Non-pigmented ciliary epithelial cell (primary cell): ENCODE measurements around the gene MCM9.
"Not testable (repeated sequence)": the region's sequence is repeated elsewhere in the genome, so short reads cannot be mapped to it uniquely, and the experiment has no call there.

Experiments used
- DNase-seq: peaks from one replicate; pipeline ENCODE4 v3.0.0-alpha.2; 2010; ENCODE audit warnings: low read depth

The MCM9 gene

GRCh38 chr6:118893807-118894424 lies 41.0 kb downstream of the MCM9 start, which contains the start of gene ASF1A:
TSS of gene ASF1A (plus strand) at chr6:118894152. CDS start at chr6:118894414, 262 bp downstream.
- peak; percentile 96 for DNase-seq

DNA sequence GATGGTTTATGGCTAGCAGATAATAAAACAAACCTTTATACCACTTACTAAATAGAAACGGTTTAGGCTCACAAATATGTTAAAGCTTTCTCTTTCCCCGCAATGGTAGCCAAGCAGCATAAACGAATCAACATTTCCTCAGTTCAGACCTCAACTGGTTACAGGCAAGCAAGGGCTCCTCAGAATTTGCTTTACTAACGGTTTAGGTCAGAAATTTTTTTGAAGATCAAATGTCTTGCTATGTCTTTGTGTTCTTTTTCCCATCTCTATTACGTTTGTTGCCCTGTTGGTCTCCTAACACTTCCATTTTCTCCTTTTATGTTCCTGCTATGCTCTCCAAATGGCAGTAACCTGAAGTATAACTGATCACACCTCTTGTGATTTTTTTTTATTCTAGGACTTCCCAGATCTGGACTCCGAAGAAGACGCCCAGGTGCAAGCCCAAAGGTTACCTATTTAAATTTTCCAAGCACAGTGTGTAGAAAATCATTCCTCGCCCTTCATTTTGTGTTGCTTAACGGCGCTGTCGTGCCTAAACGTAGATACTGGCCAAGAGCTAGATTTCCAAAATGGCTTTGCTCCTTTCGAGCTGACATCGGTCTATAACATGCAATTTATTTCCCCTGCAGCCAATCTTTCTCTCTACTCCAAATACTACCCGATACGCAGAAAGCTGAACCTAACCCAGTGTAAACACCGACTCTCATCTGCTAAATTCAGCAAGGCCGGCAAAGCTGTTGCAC lies 41.7 kb downstream of the MCM9 start:
- DNase-seq = no peak

GRCh38 chr6:118892355-118892991 lies 42.5 kb downstream of the MCM9 start:
- no peak for DNase-seq

DNA sequence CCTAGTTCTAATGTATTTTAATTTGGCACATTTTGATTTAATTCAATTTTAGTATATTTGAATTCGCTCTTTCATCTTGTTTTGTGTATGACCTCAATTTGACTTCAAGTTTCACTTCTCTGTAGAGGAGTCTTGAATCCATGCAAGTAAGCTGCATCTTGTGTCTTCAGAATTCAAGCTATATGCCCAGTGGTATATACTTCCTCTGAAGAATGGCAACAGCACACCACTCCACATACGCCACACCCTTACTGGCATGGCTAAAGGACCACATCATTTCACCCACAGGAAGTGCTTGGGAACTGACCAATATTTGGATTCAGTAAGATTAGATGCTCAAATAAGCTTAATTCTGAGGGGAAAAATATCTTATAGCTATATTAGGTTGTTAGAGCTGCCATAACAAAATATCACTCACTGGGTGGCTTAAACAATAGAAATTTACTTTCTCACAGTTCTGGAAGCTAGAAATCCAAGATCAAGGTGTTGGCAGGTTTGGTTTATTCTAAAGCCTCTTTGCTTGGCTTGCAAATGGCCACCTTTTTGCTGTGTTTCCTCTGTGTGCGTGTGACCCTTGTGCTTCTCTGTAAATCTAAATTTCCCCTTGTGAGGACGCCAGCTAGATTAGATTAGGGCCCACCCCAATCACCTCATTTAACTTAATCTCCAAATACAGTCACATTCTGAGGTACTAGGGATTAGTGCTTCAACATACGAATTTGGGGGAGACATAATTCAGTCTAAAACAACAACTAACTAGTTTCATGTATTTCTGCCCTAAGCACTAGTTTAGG lies 43.8 kb downstream of the MCM9 start:
- no peak for DNase-seq

- DNase-seq = no peak
Measured at GRCh38 chr6:118889163-118889562, 45.8 kb downstream of the MCM9 start.

DNA sequence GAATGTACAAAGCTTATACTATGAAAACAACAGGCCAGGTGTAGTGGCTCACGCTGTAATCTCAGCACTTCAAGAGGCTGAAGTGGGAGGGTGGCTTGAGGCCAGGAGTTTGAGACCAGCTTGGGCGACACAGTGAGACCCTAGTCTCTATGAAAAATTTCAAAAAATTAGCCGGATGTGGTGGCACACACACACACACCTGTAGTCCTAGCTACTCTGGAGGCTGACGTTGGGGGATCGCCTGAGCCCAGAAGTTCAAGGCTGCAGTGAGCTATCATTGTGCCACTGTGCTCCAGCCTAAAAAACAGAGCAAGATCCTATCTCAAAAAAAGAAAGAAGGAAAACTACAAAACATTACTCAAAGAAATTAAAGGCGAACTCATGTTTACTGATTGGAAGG lies 48.3 kb downstream of the MCM9 start:
- no peak for DNase-seq

DNA sequence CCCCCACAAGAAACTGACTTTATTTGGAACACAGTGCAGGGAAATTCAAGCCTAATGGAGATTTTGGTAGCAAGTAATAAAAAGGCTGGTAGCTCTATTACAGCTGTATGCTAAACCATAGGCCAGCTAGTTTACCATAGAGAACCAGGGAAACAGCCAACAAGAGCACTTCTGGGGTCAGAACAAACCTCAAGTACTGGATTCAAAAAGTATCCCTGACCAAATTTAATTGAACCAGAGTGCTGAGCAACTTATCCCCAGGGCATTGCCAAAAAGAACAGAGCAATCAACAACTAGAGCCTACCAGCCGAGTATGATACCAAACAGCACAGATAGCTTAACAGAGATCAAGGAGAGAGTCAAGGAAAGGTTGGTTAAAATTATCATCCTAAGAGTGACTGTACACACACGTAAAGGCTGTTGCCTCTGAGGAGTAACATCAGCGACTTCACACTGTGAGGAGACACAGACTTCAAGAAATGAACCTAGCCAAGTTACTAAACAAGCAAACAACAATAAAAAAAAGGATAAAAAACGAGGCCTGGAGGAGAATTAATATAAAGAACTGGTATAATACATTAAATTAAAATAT lies 52.5 kb downstream of the MCM9 start:
- DNase-seq = no peak

- DNase-seq = no peak
Measured at GRCh38 chr6:118881440-118882313, 53.3 kb downstream of the MCM9 start.

- DNase-seq = no peak
Measured at GRCh38 chr6:118877806-118878205, 57.2 kb downstream of the MCM9 start.

DNA sequence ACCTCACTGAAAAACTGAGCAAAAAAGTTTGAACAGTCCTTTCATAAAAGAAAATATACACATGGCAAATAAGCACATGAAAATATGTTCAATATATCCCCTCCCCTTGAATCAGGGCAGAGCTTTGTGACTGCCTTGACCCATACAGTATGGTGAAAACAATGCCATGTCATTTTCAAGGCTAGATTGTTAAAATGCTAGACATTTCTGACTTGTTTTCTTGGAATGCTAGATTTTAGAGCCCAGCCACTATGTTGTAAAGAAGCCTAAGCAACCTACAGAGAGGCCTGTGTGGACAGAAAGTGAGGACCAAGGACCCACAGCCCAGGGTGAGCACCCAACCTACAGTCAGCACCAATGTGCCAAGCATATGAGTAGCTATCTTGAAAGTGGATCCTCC lies 58.1 kb downstream of the MCM9 start:
- peak; percentile 72 for DNase-seq

DNA sequence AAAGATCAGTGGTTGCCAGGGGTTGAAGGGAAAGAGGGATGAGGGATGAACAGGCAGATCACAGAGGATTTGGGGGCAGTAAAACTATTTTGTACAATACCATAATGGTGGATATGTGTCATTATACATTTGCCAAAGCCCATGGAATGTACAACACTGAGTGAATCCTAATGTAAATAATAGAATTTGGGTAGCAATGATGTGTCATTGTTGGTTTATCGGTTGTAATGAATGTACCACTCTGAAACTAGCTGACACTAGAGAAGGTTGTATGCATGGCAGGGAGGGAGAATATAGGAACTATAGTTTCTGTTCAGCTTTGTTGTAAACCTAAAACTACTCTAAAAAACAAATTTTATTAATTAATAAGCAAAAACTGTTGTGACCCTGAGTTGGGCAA lies 58.8 kb downstream of the MCM9 start:
- no peak for DNase-seq

GRCh38 chr6:118875672-118876071 lies 59.3 kb downstream of the MCM9 start:
- DNase-seq = no peak

- no peak for DNase-seq
Measured at GRCh38 chr6:118873239-118873638, 61.7 kb downstream of the MCM9 start.

DNA sequence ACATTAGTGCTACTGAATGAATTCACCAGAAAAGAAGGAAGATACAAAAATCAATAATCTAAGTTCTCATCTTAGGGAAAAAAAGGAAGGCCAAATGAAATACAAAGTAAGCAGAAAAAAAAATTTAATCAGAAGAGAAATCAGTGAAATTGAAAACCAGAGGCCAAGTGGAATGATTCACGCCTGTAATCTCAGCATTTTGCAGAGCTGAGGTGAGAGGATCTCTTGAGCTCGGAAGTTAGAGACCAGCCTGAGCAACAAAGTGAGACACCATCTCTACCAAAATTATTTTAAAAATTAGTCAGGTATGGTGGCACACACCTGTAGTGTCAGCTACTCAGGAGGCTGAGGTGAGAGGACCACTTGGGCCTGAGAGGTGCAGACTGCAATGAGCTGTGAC lies 62.2 kb downstream of the MCM9 start:
- DNase-seq = no peak

GRCh38 chr6:118872318-118872717 lies 62.6 kb downstream of the MCM9 start:
- no peak for DNase-seq

DNA sequence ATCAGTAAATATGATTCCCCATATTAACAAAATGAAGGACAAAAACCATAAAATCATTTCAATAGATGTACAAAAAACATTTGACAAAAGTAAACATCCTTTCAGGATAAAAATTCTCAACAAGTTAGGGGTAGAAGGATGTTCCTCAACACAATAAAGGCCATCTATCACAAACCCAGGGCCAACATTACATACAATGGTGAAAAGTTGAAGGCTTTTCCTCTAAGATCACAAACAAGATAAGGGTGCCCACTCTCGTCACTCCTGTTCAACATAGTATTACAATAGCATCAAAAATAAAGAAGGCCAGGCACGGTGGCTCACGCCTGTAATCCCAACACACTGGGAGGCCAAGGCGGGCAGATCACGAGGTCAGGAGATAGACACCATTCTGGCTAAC lies 63.6 kb downstream of the MCM9 start:
- no peak for DNase-seq

DNA sequence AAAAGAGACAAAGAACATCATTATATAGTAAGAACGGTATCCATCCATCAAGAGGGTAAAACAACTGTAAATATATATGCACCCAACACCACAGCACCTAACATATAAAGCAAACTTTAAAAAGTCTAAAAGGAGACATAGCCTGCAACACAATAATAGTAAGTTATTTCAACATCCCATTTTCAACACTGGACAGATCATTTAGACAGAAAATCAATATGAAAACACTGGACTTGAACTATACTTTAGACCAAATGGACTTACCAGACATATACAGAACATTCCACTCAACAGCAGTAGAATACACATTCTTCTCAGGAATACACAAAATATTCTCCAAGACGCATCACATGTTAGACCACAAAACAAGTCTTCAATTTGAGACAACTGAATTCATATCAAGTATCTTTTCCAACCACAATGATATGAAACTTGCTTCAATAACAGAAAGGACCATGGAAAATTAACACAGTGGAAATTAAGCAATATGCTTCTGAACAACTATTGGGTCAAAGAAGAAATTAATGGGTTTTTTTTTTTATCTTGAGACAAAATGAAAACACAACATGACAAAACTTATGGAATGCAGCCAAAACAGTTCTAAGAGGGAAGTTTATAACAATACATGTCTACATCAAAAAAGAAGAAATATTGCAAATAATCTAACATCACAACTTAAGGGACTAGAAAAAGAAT lies 64.9 kb downstream of the MCM9 start:
- no peak for DNase-seq

DNA sequence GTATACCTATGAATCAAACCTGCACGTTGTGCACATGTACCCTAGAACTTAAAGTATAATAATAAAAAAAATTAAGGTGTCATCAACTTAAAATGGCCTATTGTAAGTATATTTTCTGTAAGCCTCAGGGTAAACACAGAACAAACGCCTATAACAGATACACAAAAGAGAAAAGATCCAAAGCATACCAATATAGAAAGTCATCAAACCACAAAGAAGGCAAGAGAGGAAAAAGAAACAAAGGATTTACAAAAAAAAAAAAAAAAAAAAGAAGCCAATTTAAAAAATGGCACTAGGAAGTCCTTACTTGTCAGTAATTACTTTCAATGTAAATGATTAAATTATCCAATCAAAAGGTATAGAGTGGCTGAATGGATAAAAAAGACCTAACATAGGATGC lies 65.6 kb downstream of the MCM9 start:
- no peak for DNase-seq

DNA sequence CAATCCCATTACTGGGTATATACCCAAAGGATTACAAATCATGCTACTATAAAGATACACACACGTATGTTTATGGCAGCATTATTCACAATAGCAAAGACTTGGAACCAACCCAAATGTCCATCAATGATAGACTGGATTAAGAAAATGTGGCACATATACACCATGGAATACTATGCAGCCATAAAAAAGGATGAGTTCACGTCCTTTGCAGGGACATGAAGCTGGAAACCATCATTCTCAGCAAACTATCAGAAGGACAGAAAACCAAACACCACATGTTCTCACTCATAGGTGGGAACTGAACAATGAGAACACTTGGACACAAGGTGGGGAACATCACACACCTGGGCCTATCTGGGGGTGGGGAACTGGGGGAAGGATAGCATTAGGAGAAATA lies 66.1 kb downstream of the MCM9 start:
- not testable (repeated sequence) for DNase-seq

- DNase-seq = no peak
Measured at GRCh38 chr6:118867181-118867580, 67.8 kb downstream of the MCM9 start.

DNA sequence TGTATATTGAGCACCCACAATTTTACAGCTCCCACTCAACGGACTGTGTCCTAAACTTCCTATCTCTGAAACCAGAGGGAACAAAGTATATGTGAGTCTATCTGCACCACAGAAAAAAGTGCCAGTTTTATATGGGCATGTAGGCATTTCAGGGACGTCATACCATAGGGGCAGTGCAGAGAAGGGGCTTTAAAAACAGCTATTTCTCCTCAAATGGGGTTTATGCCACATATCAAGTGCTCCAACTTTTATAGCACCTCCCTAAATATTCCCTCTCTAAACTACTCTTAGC lies 69.9 kb downstream of the MCM9 start:
- DNase-seq = no peak
